ENCODE data around the gene CHRNA4.

Gene CHRNA4

GRCh38 chr20:63320041-63320511 lies 41.1 kb downstream of the CHRNA4 start:
- Histone ChIP-seq H3K4me3 (ENCODE audit: low read depth in 1 of 5, low read length in 5 of 5) (no peak overlapping the region), H3K4me1 (ENCODE audit: control insufficient read depth in 5 of 5, insufficient read depth in 5 of 5, low read length in 5 of 5) (peaks cover 0 to 29% (median 19%) of the 10 kb centered on the region in 5 donors), H3K9me3 (ENCODE audit: control insufficient read depth in 5 of 5, low read length in 5 of 5) (no peaks in the 10 kb centered on the region), H3K27me3 (ENCODE audit: control insufficient read depth in 5 of 5, insufficient read depth in 4 of 5, low read length in 5 of 5) (peaks cover 0 to 4% (median 3%) of the 10 kb centered on the region in 5 donors), H3K9ac (ENCODE audit: low read length in 5 of 5) (no peak overlapping the region), H3K27ac (ENCODE audit: low read depth, low read length) (no peak overlapping the region), H3K36me3 (ENCODE audit: control insufficient read depth in 5 of 5, insufficient read depth in 5 of 5, low read length in 5 of 5) (no peaks in the 10 kb centered on the region)

- H3K27ac ChIP-seq (ENCODE audit: low read depth, low read length): no peak overlapping the region
- no peaks in the 10 kb centered on the region for H3K36me3 ChIP-seq (ENCODE audit: control insufficient read depth in 5 of 5, insufficient read depth in 5 of 5, low read length in 5 of 5)
- peaks cover 0 to 9% (median 3%) of the 10 kb centered on the region in 5 donors for H3K27me3 ChIP-seq (ENCODE audit: control insufficient read depth in 5 of 5, insufficient read depth in 4 of 5, low read length in 5 of 5)
- no peak overlapping the region for H3K4me3 ChIP-seq (ENCODE audit: low read depth in 1 of 5, low read length in 5 of 5)
- no peaks in the 10 kb centered on the region for H3K9me3 ChIP-seq (ENCODE audit: control insufficient read depth in 5 of 5, low read length in 5 of 5)
- H3K4me1 ChIP-seq (ENCODE audit: control insufficient read depth in 5 of 5, insufficient read depth in 5 of 5, low read length in 5 of 5): peaks cover 0 to 29% (median 19%) of the 10 kb centered on the region in 5 donors
- H3K9ac ChIP-seq (ENCODE audit: low read length in 5 of 5): no peak overlapping the region
Measured at GRCh38 chr20:63319164-63320040, 41.7 kb downstream of the CHRNA4 start.

GRCh38 chr20:63318391-63319163 lies 42.6 kb downstream of the CHRNA4 start:
- H3K4me1 ChIP-seq (ENCODE audit: control insufficient read depth in 5 of 5, insufficient read depth in 5 of 5, low read length in 5 of 5): peaks cover 0 to 26% (median 22%) of the 10 kb centered on the region in 5 donors
- H3K9ac ChIP-seq (ENCODE audit: low read length in 5 of 5): no peak overlapping the region
- no peak overlapping the region for H3K27ac ChIP-seq (ENCODE audit: low read depth, low read length)
- H3K4me3 ChIP-seq (ENCODE audit: low read depth in 1 of 5, low read length in 5 of 5): no peak overlapping the region
- H3K9me3 ChIP-seq (ENCODE audit: control insufficient read depth in 5 of 5, low read length in 5 of 5): no peaks in the 10 kb centered on the region
- H3K27me3 ChIP-seq (ENCODE audit: control insufficient read depth in 5 of 5, insufficient read depth in 4 of 5, low read length in 5 of 5): peaks cover 0 to 9% (median 3%) of the 10 kb centered on the region in 5 donors
- no peaks in the 10 kb centered on the region for H3K36me3 ChIP-seq (ENCODE audit: control insufficient read depth in 5 of 5, insufficient read depth in 5 of 5, low read length in 5 of 5)

GRCh38 chr20:63317601-63318291 lies 43.4 kb downstream of the CHRNA4 start:
- Histone ChIP-seq H3K27ac (ENCODE audit: low read depth, low read length) (no peak overlapping the region), H3K9me3 (ENCODE audit: control insufficient read depth in 5 of 5, low read length in 5 of 5) (no peaks in the 10 kb centered on the region), H3K4me3 (ENCODE audit: low read depth in 1 of 5, low read length in 5 of 5) (no peak overlapping the region), H3K36me3 (ENCODE audit: control insufficient read depth in 5 of 5, insufficient read depth in 5 of 5, low read length in 5 of 5) (no peaks in the 10 kb centered on the region), H3K4me1 (ENCODE audit: control insufficient read depth in 5 of 5, insufficient read depth in 5 of 5, low read length in 5 of 5) (peaks cover 0 to 22% (median 15%) of the 10 kb centered on the region in 5 donors), H3K27me3 (ENCODE audit: control insufficient read depth in 5 of 5, insufficient read depth in 4 of 5, low read length in 5 of 5) (peaks cover 0 to 14% (median 3%) of the 10 kb centered on the region in 5 donors), H3K9ac (ENCODE audit: low read length in 5 of 5) (no peak overlapping the region)

GRCh38 chr20:63317061-63317460 lies 44.1 kb downstream of the CHRNA4 start:
- peaks cover 2 to 14% (median 3%) of the 10 kb centered on the region in 5 donors for H3K27me3 ChIP-seq (ENCODE audit: control insufficient read depth in 5 of 5, insufficient read depth in 4 of 5, low read length in 5 of 5)
- no peak overlapping the region for H3K4me3 ChIP-seq (ENCODE audit: low read depth in 1 of 5, low read length in 5 of 5)
- H3K4me1 ChIP-seq (ENCODE audit: control insufficient read depth in 5 of 5, insufficient read depth in 5 of 5, low read length in 5 of 5): peaks cover 0 to 22% (median 12%) of the 10 kb centered on the region in 5 donors
- no peaks in the 10 kb centered on the region for H3K36me3 ChIP-seq (ENCODE audit: control insufficient read depth in 5 of 5, insufficient read depth in 5 of 5, low read length in 5 of 5)
- H3K27ac ChIP-seq (ENCODE audit: low read depth, low read length): no peak overlapping the region
- H3K9me3 ChIP-seq (ENCODE audit: control insufficient read depth in 5 of 5, low read length in 5 of 5): no peaks in the 10 kb centered on the region
- H3K9ac ChIP-seq (ENCODE audit: low read length in 5 of 5): no peak overlapping the region

GRCh38 chr20:63316502-63316921 lies 44.6 kb downstream of the CHRNA4 start:
- H3K9ac ChIP-seq (ENCODE audit: low read length in 5 of 5): no peak overlapping the region
- H3K4me1 ChIP-seq (ENCODE audit: control insufficient read depth in 5 of 5, insufficient read depth in 5 of 5, low read length in 5 of 5): peaks cover 0 to 17% (median 11%) of the 10 kb centered on the region in 5 donors
- H3K9me3 ChIP-seq (ENCODE audit: control insufficient read depth in 5 of 5, low read length in 5 of 5): no peaks in the 10 kb centered on the region
- peaks cover 3 to 16% (median 6%) of the 10 kb centered on the region in 5 donors for H3K27me3 ChIP-seq (ENCODE audit: control insufficient read depth in 5 of 5, insufficient read depth in 4 of 5, low read length in 5 of 5)
- no peak overlapping the region for H3K4me3 ChIP-seq (ENCODE audit: low read depth in 1 of 5, low read length in 5 of 5)
- H3K36me3 ChIP-seq (ENCODE audit: control insufficient read depth in 5 of 5, insufficient read depth in 5 of 5, low read length in 5 of 5): no peaks in the 10 kb centered on the region
- H3K27ac ChIP-seq (ENCODE audit: low read depth, low read length): no peak overlapping the region

GRCh38 chr20:63315731-63316491 lies 45.2 kb downstream of the CHRNA4 start:
- peaks cover 0 to 11% (median 7%) of the 10 kb centered on the region in 5 donors for H3K4me1 ChIP-seq (ENCODE audit: control insufficient read depth in 5 of 5, insufficient read depth in 5 of 5, low read length in 5 of 5)
- H3K27me3 ChIP-seq (ENCODE audit: control insufficient read depth in 5 of 5, insufficient read depth in 4 of 5, low read length in 5 of 5): peaks cover 3 to 16% (median 6%) of the 10 kb centered on the region in 5 donors
- no peaks in the 10 kb centered on the region for H3K9me3 ChIP-seq (ENCODE audit: control insufficient read depth in 5 of 5, low read length in 5 of 5)
- H3K9ac ChIP-seq (ENCODE audit: low read length in 5 of 5): no peak overlapping the region
- H3K4me3 ChIP-seq (ENCODE audit: low read depth in 1 of 5, low read length in 5 of 5): no peak overlapping the region
- no peaks in the 10 kb centered on the region for H3K36me3 ChIP-seq (ENCODE audit: control insufficient read depth in 5 of 5, insufficient read depth in 5 of 5, low read length in 5 of 5)
- no peak overlapping the region for H3K27ac ChIP-seq (ENCODE audit: low read depth, low read length)

- Histone ChIP-seq H3K4me3 (ENCODE audit: low read depth in 1 of 5, low read length in 5 of 5) (no peak overlapping the region), H3K36me3 (ENCODE audit: control insufficient read depth in 5 of 5, insufficient read depth in 5 of 5, low read length in 5 of 5) (no peaks in the 10 kb centered on the region), H3K27me3 (ENCODE audit: control insufficient read depth in 5 of 5, insufficient read depth in 4 of 5, low read length in 5 of 5) (peaks cover 3 to 20% (median 7%) of the 10 kb centered on the region in 5 donors), H3K27ac (ENCODE audit: low read depth, low read length) (no peak overlapping the region), H3K9me3 (ENCODE audit: control insufficient read depth in 5 of 5, low read length in 5 of 5) (no peaks in the 10 kb centered on the region), H3K9ac (ENCODE audit: low read length in 5 of 5) (no peak overlapping the region), H3K4me1 (ENCODE audit: control insufficient read depth in 5 of 5, insufficient read depth in 5 of 5, low read length in 5 of 5) (peaks cover 0 to 11% (median 5%) of the 10 kb centered on the region in 5 donors)
Measured at GRCh38 chr20:63315240-63315689, 45.9 kb downstream of the CHRNA4 start.

Measured in subcutaneous abdominal adipose tissue (tissue), 5 donors.